Activated CD4-positive, alpha-beta T cell treated with anti-CD3 and anti-CD28 coated beads, Interleukin-2, Interleukin-6, amounts not matched to agents 100 ng/mL and 50 ng/mL, durations not matched to agents 16 hours and 8 hours (primary cell): Measurements from ENCODE around the gene ECSCR.
A peak's percentile ranks its signal among the peaks of the same experiment; 100 is the strongest.

Experiments used
- DNase-seq: peaks from one replicate; pipeline ENCODE4 v3.0.0-alpha.2; 2020

The ECSCR gene

DNA sequence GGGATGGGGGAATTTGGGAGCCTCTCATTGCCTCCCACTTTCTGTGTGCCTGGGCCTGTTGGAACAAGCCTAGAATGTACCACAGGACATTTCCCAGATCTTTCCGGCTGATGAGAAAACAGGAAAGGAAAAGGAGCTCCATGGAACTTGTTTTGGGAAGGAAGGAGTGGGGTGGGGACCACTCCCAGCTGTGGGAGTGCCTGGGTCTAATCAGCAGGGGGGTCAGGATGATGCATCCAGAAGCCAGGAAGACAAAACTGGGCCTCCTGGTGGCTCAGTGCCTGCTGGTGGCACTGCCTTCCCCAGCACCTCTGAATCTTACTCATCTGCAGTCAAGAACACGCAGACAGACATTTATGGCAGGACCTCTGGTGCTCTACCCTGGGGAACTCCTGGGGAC lies 11.0 kb upstream of the ECSCR start:
- peak; percentile 35 for DNase-seq

DNA sequence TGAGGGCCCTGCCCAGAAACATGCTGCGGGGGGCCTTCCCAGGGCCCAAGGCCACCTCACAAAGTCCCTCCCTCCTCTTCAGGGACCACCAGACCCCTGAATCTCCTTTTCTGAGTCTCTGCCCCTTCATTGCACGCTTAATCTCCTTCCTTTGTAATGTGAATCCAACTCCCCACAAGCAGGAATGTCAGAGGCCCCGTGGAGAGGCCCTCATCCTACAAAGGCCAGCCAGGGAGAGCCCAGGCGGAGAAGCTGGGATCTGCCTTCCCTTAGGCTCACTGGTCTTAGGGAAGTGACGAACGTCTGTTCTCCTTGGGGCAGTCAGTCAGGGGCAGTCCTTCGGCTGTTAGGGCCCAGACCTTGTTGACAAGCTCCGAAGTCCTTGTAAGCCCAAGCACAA lies 10.6 kb upstream of the ECSCR start:
- DNase-seq = no peak

DNA sequence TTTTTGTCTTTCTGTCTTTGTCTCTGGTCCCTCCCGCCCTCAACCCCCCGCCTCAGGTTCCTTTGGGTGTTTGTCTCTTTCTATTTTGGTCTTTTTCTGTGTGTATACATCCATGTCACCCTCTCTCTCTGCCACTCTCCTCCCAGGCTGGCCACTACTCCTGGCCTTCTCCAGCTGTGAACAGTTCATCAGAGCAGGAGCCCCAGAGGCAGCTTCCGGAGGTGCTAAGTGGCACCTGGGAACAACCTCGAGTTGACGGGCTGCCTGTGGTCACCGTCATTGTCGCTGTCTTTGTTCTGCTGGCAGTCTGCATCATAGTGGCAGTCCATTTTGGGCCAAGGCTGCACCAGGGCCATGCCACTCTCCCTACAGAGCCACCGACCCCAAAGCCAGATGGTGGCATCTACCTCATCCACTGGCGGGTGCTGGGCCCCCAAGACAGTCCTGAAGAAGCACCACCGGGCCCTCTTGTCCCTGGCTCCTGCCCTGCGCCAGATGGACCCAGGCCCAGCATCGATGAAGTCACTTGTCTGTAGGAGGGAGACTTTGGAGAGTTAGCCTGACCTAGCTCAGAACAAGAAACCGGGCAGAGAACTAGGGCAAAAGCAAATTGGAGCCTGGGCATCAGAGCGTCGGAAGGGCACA lies 10.0 kb upstream of the ECSCR start:
- no peak for DNase-seq

DNA sequence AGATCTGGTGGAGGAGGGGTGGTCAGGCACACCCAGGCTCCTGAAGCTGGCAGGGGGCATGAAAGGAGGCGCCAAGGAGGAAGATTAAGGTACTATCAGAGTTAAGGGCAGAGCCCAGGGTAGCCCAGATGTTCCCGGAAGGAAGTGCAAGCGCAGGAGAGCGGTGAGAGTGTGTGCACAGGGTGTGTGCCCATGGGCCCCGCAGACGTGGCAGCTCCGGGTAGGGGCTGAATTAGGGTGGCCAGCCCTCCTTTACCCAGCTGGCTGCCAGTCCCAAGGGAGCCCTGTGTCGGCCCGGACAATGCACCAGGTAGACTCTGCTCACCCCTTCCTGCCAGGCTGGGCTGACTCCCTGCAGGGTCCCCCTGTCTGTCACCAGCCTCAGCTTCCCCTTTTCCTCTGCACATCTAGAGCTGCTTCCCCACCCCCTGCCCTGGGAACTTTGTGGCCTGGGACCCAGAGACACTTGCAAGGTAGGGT lies 8.3 kb upstream of the ECSCR start, which contains the start of gene SMIM33:
SMIM33 (plus strand) TSS at position 184 of the 480 bp plus-strand sequence; CDS start at position 302, 118 bp downstream.
- peak; percentile 62 for DNase-seq

DNA sequence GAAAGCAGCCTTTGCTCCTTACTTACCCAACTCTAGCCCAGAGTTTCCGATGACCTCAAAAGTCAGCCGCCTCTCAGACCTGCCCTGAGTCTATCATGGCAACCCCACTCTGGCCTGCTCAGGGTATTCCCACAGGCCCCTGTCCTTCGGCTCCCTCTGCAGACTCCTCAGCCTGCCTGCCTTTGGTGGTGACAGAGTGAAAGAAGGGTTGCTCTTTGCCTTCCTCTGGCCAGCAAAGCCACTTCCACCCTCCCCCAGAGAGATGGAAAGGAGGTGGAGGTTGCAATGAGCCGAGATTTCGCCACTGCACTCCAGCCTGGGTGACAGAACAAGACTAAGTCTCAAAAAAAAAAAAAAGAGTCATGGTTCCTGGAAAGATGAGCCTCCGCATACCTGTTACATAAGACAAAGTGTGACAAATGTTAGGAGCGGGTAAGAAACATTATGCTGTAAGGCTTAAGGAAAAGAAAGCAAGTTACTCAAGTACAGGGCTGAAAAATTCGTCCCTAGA lies 5.9 kb upstream of the ECSCR start:
- peak; percentile 58 for DNase-seq

DNA sequence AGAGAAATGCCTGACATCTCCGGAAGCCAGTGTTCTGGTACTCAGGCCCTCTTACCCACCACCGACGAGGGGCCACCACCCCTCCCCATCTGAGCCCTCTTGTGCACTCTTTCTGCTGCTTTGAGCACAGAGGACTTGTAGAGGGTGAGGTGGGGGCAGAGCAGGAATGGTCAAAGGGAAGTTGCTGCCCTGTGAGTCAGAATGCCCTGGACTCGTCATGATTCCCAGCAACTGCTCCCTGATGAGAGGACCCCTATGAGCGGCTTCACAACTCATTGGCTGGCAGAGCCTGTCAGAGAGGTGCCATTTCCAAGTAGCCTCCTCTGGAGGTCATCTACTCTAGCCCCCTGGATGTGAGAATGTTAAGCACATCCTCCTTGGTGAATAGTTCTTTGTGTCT lies 845 bp downstream of the ECSCR start:
- no peak for DNase-seq

DNA sequence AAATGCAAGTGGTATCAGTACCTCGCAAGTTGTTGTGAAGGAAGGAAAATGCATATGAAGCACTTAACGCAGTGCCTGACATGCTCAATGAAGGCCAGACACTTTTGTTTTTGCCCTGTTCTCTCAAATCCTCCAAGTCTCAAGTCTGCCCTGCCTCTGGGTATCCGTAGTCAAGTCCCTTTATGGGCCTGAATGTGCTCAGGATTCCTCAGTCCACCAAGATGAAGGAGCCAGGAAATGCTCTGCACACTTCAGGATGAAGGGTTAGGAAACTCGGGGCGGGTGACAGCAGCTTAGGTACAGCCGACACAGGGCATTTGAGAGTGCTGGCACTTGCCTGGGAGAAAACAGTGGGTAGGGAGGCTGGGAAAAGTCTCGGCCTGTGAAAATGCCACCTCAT lies 1.4 kb downstream of the ECSCR start:
- DNase-seq = no peak

DNA sequence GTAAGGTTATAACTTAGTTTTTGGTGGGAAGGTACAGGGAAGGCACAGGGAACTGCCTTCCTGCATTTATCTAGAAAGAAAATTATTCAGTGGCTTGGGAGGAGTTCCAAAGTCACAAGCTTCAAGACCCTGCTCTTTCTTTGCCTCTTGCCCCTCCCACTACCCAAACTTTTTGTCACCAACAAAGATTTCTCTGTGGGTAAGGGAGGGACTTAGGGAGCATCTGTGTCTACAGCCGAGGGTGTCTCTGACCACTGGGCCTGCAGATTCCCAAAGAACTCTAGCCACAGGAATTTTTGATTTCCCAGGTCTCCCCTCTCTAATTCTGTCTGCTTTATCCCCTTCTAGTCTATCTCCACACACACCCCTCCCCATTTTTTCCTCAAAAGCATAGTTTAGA lies 2.1 kb downstream of the ECSCR start:
- peak; percentile 53 for DNase-seq

DNA sequence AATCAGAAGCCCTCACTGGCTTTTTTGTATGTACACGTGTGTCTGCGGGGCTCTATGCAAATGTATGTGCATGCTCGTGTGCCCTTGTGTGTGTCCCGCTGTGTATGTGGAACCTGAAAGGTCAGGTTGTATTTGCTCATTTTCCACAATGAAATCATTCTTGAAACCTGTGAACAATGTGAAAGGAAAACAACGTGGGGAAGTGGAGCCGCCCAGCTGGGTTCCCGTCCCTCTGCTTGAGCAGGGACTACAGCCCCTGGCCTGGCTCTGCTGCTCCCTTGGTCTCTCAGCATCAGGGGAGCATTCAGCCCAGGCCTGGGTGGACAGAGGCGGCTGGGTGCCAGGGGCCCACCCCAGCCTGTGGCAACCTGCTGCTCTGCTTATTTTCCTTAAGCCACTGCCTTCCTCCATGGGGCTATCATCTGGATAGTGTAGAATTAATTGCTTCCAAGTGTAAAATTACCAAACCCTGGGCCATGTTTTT lies 3.0 kb downstream of the ECSCR start:
- peak; percentile 56 for DNase-seq

DNA sequence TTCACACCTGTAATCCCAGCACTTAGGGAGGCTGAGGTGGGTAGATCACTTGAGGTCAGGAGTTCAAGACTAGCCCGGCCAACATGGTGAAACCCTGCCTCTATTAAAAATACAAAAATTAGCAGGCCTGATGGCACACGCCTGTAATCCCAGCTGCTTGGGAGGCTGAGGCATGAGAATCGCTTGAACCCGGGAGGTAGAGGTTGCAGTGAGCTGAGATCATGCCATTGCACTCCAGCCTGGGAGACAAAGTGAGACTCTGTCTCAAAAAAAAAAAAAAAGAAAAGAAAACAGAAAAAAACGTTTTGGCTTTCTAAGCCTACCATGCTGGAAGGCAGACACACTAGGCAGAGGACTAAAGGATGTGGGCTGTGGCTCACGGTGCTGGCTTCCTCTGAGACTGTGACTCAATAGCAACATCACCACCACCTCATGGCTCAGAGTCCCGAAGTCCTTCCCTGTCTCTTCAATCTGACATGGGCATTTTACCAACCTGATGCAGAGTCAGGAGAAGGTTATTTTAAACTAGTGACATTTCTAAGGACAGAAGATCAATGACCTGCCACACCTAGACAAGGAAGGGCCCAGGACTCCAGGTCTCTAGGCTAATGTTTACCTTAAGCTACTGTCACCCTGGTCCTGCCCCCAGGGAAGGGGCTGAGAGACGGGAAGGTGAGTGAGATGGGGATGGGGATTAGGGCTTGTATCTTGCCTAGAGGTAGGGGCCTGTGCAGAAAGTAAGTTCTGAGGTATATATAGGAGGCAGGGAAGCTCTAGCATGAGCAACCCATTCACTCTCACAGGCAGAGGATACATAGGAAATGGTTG lies 3.7 kb downstream of the ECSCR start:
- DNase-seq = peak; percentile 91

DNA sequence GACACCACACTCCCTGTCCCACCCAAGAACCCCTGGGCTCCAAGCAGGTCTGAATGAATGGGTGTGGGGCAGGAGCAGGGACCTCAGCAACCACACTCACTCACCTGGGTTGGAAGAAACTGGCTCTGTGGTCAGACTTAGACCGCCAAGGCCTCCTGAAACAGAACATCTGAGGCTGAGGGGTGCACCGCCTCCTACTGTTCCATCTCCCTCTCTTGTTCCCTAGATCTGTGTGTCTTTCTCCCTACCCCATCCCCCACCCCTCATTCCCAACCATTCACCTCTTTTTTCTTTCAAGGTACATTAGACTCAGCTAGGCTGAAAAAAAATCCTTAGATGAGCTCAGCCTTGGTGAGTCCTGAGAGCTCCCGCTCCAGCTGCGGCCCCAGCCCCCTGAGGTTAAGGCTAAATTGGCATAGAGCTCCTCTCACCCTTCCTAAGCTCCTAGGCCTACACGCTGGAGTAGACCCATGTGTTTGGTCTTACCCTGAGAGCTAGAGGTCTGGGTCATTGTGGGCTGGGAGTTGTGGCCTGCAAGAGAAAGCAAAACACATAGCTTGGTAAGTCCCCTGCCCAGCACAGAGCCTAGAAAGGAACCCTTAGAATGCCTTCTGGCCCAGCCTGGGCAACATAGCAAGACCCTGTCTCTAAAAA lies 4.8 kb downstream of the ECSCR start:
- DNase-seq = peak; percentile 58

DNA sequence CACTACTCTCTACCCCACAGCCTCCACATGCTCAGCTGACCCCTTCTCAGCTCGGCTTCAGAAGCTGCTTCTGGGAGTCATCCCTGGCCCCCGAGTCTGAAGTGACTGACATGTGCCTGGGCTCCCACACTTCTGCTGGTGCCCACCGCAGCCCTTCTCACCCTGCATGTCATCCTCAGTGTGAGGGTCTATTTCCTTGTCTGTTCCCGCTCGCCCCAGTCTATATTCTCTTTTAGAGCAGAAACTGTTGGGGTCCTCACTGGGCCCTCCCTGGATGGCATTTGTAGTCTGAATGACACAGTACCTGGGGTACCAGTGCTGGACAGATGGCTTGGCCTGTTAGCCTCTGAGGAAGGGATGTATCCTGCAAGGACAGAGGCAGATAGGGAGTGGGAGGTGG lies 5.3 kb downstream of the ECSCR start:
- no peak for DNase-seq

DNA sequence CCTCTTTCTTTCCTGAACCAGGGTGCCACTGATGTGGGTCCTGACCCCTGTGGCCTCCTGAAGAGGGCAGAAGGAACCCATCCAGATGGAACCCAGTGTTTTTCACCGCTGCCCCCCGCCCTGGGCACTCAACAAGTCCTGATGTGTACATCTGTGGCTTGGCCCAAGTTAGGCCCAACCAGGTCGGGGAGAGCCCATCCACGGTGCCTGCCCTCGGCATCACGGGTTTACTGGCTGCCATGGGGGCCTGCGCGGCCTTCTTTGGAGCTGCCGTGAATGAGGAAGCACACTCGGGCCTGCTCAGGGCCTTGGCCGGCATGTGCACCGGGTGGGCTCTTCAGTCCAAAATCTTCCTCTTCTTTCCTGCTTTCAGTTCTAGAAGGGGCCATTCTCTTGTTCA lies 5.8 kb downstream of the ECSCR start:
- no peak for DNase-seq

DNA sequence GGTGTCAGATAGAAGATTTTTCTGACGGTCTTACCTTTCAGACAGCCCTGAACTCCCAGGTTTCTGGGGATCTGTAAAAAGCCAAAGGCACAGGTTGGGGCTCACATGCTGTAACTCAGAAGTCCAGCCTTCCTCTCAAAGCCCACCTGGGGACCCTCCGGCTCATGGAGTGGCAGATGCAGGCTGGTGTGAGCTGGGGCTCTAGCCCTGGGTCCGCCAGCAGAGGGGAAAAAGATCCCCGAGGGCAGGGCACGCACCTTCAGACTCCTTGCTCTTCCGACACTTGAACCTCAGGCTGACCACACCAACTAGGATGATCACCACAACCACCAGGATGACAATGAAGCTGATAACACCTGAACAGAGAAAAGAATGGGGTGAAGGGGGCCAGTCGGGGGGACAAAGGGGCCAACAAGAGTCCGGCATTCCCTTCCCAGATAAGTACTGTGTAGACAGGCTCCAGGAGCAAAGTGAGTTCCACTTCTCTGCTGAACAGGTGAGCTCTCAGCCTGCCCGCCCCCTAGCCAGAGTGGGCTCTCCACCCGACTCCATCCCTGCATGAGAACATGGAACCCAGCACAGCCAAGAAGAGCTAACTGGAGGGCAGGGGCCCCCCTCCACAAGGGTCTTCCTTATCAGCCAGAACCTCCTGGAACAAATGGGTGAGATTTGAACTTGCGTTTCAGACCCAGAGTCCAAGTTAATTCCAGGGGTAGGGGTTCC lies 7.8 kb downstream of the ECSCR start:
- DNase-seq = no peak

DNA sequence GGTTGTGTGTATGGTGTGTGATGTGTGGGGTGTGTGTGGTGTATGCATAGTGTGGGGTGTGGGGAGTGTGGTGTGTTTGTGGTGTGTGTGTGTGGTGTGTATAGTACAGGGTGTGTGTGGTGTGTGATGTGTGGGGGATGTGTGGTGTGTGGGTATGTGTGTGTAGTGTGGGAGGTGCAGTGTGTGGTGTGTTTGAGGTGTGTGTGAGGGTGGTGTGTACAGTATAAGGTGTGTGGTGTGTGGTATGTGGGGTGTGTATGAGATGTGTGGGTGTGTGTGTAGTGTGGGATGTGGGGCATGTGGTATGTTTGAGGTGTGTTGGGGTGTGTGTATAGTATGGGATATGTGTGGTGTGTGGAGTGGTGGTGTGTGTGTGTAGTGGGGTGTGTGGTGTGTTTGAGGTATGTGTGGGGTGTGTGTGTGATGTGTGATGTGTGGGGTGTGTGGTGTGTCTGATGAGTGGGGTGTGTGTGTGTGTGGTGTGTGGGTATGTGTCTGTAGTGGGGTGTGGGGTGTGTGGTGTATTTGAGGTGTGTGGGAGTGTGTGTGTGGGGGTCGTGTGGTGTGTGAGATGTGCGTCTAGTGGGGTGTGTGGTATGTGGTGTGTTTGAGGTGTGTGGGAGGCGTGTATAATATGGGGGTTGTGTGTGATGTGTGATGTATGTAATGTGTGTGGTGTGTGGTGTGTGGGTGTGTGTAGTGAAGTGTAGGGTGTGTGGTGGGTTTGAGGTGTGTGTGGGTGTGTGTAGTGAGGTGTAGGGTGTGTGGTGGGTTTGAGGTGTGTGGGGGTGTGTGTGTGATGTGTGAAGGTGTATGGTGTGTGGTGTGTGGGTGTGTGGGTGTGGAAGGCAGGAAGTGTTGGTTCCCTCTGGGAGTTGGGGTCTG lies 8.6 kb downstream of the ECSCR start:
- DNase-seq = peak; percentile 44

DNA sequence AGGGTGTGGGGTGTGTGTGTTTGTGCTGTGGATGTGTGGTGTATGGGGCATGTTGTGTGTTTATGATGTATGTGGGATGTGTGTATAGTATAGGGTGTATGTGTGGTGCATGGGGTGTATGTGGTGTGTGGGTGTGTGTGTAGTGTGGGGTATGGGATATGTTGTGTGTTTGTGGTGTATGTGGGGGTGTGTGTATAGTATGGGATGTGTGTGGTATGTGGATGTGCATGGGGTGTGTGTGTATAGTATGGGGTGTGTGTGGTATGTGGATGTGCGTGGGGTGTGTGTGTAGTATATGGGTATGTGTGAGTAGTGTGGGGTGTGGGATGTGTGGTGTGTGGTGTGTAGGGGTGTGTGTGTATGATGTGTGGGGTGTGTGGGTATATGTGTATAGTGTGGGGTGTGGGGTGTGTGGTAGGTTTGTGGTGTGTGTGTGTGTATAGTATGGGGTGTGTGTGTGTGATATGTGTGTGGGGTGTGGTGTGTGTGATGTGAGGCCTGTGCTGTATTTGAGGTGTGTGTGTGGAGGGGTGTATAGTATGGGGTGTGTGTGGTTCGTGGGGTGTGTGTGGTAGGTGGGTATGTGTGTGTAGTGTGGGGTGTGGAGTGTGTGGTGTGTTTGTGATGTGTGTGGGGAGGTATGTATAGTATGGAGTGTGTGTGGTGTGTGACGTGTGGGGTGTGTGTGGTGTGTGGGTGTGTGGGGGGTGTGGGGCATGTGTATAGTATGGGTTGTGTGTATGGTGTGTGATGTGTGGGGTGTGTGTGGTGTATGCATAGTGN lies 10.5 kb downstream of the ECSCR start:
- DNase-seq = no peak

DNA sequence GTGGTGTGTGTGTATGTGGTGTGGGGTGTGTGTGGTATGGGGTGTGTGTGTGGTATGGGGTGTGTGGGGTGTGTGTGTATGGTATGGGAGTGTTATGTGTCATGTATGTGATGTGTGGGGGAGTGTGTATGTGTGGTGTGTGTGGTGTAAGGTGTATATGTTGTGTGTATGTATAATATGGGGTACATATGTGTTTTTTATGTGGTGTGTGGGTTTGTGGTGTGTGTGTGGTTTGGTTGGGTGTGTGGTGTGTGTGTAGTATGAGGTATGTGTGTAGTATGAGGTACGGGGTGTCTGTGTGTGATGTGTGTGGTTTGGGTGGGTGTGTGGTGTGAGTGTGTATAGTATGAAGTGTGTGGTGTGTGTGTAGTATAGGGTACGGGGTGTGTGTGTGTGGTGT lies 11.4 kb downstream of the ECSCR start:
- DNase-seq = no peak

DNA sequence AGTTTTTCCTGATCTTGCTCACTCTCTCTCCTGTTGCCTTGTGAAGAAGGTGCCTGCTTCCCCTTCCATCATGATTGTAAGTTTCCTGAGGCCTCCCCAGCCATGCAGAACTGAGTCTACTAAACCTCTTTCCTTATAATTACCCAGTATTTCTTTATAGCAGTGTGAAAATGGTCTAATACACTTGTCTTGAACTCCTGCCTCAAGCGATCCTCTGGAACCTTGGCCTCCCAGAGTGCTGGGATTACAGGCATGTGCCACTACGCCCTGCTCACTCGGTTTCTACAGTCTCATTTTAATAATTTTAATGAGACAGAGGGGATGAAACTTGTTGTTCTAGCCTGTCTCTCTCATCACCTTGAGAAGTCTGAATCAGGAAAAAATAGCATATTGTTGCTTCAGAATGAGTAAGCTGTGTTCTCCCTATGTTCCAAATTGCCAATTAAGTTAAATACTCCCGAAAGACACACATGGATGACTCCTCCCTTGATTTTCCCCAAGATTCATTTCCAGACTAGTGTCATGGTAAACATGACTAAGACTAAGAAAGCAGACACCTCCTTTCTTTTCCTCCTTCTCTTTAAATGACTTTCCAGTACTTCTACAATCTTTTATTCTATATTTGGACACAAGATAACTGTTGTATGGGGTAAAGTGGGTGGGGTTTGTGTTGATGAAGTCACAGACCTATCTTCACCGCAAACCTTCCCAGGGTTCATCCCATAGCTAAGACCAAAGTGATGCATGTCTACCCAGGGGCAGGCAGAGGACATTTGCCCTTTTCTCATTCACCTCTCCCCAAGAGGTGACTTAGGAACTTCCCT lies 15.4 kb downstream of the ECSCR start:
- DNase-seq = peak; percentile 90

DNA sequence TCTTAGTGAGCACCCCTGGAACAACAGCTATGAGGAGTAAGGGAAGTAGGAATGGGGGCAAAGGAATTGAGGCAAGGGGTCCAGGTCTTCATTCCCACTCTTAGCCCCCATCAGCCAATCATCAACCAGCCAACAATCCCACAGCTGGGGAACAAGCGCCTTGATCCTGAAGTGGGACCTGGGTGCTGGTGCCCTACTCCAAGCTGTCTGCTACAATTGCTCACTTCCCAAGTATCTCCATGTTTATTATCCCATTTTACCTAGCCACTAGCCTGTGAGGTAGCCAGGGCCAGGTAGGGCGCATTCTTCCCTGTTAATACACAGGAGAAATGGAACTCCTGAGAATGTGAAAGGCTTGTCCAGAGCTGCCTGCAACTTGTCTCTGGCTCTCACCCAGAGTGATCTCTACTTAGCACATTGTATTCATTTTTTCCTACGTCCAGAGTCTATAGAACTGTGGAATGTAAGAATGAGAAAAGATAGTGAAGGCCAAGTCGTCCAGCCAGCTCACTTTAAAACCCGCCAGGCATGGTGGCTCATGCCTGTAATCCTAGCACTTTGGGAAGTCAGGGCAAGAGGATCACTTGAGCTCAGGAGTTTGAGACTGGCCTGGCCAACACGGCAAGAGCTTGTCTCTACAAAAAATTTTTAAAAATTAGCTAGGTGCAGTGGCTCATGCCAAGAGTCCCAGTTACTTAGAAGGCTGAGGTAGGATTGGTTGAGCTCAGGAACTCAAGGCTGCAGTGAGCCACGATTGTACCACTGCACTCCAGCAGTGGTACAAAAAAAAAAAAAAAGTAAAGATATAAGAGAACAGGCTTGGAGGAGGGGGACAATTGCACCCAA lies 17.0 kb downstream of the ECSCR start:
- DNase-seq = no peak
